ENCODE results near the gene PCDHGC4. TPM values are rescaled to one million over a fixed set of nuclear protein-coding genes. Genes with fewer than 3 reads are reported as not detected.

PCDHGC4 gene
- total and polyA plus RNA-seq, 2 of the 13 experiments (the other 11 are each of a cell fraction or from before 2014, with no cell fraction given): 0.07 TPM; not detected in 1

- TF ChIP-seq CREB3 (CRISPR knock-in tag; IDR thresholded peaks at IDR 0.05) (no peak), USF2 (IDR thresholded peaks at IDR 0.05; ENCODE audit: low read depth, low read length) (no peak), USF2 (CRISPR knock-in tag; IDR thresholded peaks at IDR 0.05; ENCODE audit: borderline replicate concordance) (no peak), CSRNP1 (CRISPR knock-in tag; IDR thresholded peaks at IDR 0.05) (no peak), ZGPAT (CRISPR knock-in tag; IDR thresholded peaks at IDR 0.05) (peak; percentile 71), CSRNP2 (CRISPR knock-in tag; conservative IDR thresholded peaks at IDR 0.05; ENCODE audit: low read depth) (no peak), ZNF264 (CRISPR knock-in tag; IDR thresholded peaks at IDR 0.05) (no peak), ZNF770 (CRISPR knock-in tag; IDR thresholded peaks at IDR 0.05) (no peak), ZNF335 (CRISPR knock-in tag; IDR thresholded peaks at IDR 0.05) (no peak), ZC3H13 (CRISPR knock-in tag; IDR thresholded peaks at IDR 0.05) (no peak), TBP (CRISPR knock-in tag; IDR thresholded peaks at IDR 0.05) (no peak), EZH2 (conservative IDR thresholded peaks at IDR 0.05; ENCODE audit: low read depth, low read length) (no peak), HOMEZ (CRISPR knock-in tag; IDR thresholded peaks at IDR 0.05; ENCODE audit: low read depth) (peak; percentile 58), GFI1 (CRISPR knock-in tag; IDR thresholded peaks at IDR 0.05; ENCODE audit: borderline replicate concordance) (no peak)
Measured at GRCh38 chr5:141524604-141525597, 40.1 kb downstream of the PCDHGC4 start (continued).

All from HepG2 (cell line).